GM19452 (cell line): Measurements from ENCODE around the gene VPS16.

ENCODE experiments used
- ATAC-seq: cut with Tn5 transposase; IDR thresholded peaks from one replicate; pipeline ENCODE4 v1.9.1; 2021; ENCODE audit not compliant: unreplicated experiment

The VPS16 gene

GRCh38 chr20:2833761-2834160 is 6.8 kb upstream of the VPS16 start:
- no peak for ATAC-seq

- ATAC-seq: no peak
Observed at GRCh38 chr20:2834401-2835110, 6.0 kb upstream of the VPS16 start.

- no peak for ATAC-seq
Observed at GRCh38 chr20:2835331-2835796, 5.2 kb upstream of the VPS16 start.

GRCh38 chr20:2836035-2836434 is 4.5 kb upstream of the VPS16 start:
- ATAC-seq: no peak

- no peak for ATAC-seq
Observed at GRCh38 chr20:2837221-2837960, 3.2 kb upstream of the VPS16 start.

GRCh38 chr20:2838170-2838797 is 2.3 kb upstream of the VPS16 start:
- ATAC-seq: peak; percentile 43

- ATAC-seq: no peak
Observed at GRCh38 chr20:2838847-2839671, 1.5 kb upstream of the VPS16 start.

- ATAC-seq: no peak
Observed at GRCh38 chr20:2839732-2840137, 810 bp upstream of the VPS16 start.

- peak; percentile 30 for ATAC-seq
Observed at GRCh38 chr20:2840967-2841531, 504 bp downstream of the VPS16 start.

GRCh38 chr20:2845607-2846006 is 5.1 kb downstream of the VPS16 start:
- ATAC-seq: no peak

- no peak for ATAC-seq
Observed at GRCh38 chr20:2846698-2847097, 6.2 kb downstream of the VPS16 start.

- no peak for ATAC-seq
Observed at GRCh38 chr20:2847802-2848201, 7.3 kb downstream of the VPS16 start.

GRCh38 chr20:2849529-2849928 is 9.0 kb downstream of the VPS16 start:
- no peak for ATAC-seq

GRCh38 chr20:2851086-2851485 is 10.5 kb downstream of the VPS16 start:
- no peak for ATAC-seq

- no peak for ATAC-seq
Observed at GRCh38 chr20:2858591-2858990, 18.0 kb downstream of the VPS16 start.

GRCh38 chr20:2859330-2860121 is 19.0 kb downstream of the VPS16 start:
- ATAC-seq: no peak

GRCh38 chr20:2864626-2865025 is 24.1 kb downstream of the VPS16 start:
- no peak for ATAC-seq

- no peak for ATAC-seq
Observed at GRCh38 chr20:2865101-2865500, 24.6 kb downstream of the VPS16 start.

- ATAC-seq: no peak
Observed at GRCh38 chr20:2865630-2866029, 25.1 kb downstream of the VPS16 start.

GRCh38 chr20:2866236-2866635 is 25.7 kb downstream of the VPS16 start:
- ATAC-seq: no peak
